ENCODE data around the gene KLHL6. TPM values are rescaled to one million over a fixed set of nuclear protein-coding genes. Genes with fewer than 3 reads are reported as not detected.
A peak's percentile ranks its signal among the peaks of the same experiment; 100 is the strongest.

KLHL6 gene
- total and polyA plus RNA-seq, 2 of the 13 experiments (the other 11 are each of a cell fraction or from before 2014, with no cell fraction given): not detected

GRCh38 chr3:183464480-183464879 is 91.0 kb downstream of the KLHL6 start (continued):
- no peak for TF ChIP-seq PRDM15 (CRISPR knock-in tag; IDR thresholded peaks at IDR 0.05)
- TF ChIP-seq SSRP1 (CRISPR knock-in tag; IDR thresholded peaks at IDR 0.05): no peak
- TF ChIP-seq DDIT3 (CRISPR knock-in tag; IDR thresholded peaks at IDR 0.05): no peak
- no peak for TF ChIP-seq ZNF362 (CRISPR knock-in tag; IDR thresholded peaks at IDR 0.05; ENCODE audit: borderline replicate concordance)
- TF ChIP-seq THAP8 (CRISPR knock-in tag; IDR thresholded peaks at IDR 0.05; ENCODE audit: borderline replicate concordance): no peak
- peak; percentile 94 for TF ChIP-seq PAXIP1 (CRISPR knock-in tag; conservative IDR thresholded peaks at IDR 0.05)
- TF ChIP-seq SPEN (CRISPR knock-in tag; IDR thresholded peaks at IDR 0.05; ENCODE audit: low read depth): no peak
- TF ChIP-seq ATAD3A (CRISPR knock-in tag; IDR thresholded peaks at IDR 0.05): no peak
- TF ChIP-seq ZMYM4 (CRISPR knock-in tag; IDR thresholded peaks at IDR 0.05): peak; percentile 97
- TF ChIP-seq MEIS2 (CRISPR knock-in tag; IDR thresholded peaks at IDR 0.05): peak; percentile 52; the same call in 1 of the 2 replicates
- peak; percentile 93 for TF ChIP-seq POGZ (CRISPR knock-in tag; IDR thresholded peaks at IDR 0.05)
- peak; percentile 50; the same call in 1 of the 2 replicates for TF ChIP-seq ZNF800 (CRISPR knock-in tag; IDR thresholded peaks at IDR 0.05)
- no peak for TF ChIP-seq ZNF713 (CRISPR knock-in tag; IDR thresholded peaks at IDR 0.05)
- TF ChIP-seq MED1 (CRISPR knock-in tag; IDR thresholded peaks at IDR 0.05): peak; percentile 88
- TF ChIP-seq ZNF276 (CRISPR knock-in tag; IDR thresholded peaks at IDR 0.05; ENCODE audit: low read depth): no peak
- peak; percentile 43; the same call in 1 of the 2 replicates for TF ChIP-seq SP4 (CRISPR knock-in tag; IDR thresholded peaks at IDR 0.05)

Measured in HepG2 (cell line).